Measurements from ENCODE around the gene BBS5. TPM values are rescaled to one million over a fixed set of nuclear protein-coding genes. Genes with fewer than 3 reads are reported as not detected.
"Not testable (repeated sequence)": the region's sequence is repeated elsewhere in the genome, so short reads cannot be mapped to it uniquely, and the experiment has no call there.

Gene BBS5
- total RNA-seq, 1 experiment from 2014 or later, result 0.31 TPM

DNA sequence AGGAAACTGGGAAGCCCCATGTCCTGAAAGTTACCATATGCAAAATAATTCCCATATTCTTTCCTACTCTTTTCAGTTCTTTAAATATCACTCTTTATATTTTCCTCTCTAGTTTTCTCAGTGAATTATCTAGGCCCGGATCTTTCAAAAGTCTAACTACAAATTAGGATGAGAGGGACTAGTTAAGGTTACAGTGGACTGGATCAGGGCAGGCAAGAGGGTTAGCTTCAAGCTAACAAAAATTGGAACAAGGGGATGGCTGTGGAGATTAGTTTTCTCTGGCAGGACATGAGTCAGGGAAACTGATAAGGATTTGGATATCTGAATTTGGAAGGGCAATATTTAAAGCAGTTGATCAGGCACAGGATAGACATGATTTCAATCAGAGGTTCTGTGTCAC is 30.4 kb upstream of the BBS5 start:
- H3K9me3 ChIP-seq (ENCODE audit: insufficient read depth, low read depth), result no peaks in the 10 kb centered on the region
- no peaks in the 10 kb centered on the region for H4K20me1 ChIP-seq (ENCODE audit: insufficient read depth)
- BruUV-seq (replicated peaks), result no TSS peak
- no peaks in the 10 kb centered on the region for H3K4me1 ChIP-seq (replicated peaks; ENCODE audit: insufficient read depth)
- H3K4me2 ChIP-seq, result no peak overlapping the region
- no peaks in the 10 kb centered on the region for H3F3A ChIP-seq (ENCODE audit: insufficient read depth, low read depth)
- H3K79me2 ChIP-seq (ENCODE audit: low read depth), result no peaks in the 10 kb centered on the region
- H3K27me3 ChIP-seq (ENCODE audit: insufficient read depth, low read depth), result no peaks in the 10 kb centered on the region
- no peaks in the 10 kb centered on the region for H3K36me3 ChIP-seq (ENCODE audit: low read depth)
- CTCF ChIA-PET, result no interaction called here
- TF ChIP-seq EZH2 (IDR thresholded peaks at IDR 0.05; ENCODE audit: low read depth), result no peak
- TF ChIP-seq, protein P1, sequence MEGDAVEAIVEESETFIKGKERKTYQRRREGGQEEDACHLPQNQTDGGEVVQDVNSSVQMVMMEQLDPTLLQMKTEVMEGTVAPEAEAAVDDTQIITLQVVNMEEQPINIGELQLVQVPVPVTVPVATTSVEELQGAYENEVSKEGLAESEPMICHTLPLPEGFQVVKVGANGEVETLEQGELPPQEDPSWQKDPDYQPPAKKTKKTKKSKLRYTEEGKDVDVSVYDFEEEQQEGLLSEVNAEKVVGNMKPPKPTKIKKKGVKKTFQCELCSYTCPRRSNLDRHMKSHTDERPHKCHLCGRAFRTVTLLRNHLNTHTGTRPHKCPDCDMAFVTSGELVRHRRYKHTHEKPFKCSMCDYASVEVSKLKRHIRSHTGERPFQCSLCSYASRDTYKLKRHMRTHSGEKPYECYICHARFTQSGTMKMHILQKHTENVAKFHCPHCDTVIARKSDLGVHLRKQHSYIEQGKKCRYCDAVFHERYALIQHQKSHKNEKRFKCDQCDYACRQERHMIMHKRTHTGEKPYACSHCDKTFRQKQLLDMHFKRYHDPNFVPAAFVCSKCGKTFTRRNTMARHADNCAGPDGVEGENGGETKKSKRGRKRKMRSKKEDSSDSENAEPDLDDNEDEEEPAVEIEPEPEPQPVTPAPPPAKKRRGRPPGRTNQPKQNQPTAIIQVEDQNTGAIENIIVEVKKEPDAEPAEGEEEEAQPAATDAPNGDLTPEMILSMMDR (conservative IDR thresholded peaks at IDR 0.05), result no peak
- H3K27ac ChIP-seq, result no peak overlapping the region
- no peaks in the 10 kb centered on the region for H3K9me2 ChIP-seq (ENCODE audit: insufficient read depth)
- H2AFZ ChIP-seq, result no peak overlapping the region
- intact Hi-C loops (cut with micrococcal nuclease; ENCODE audit: unreplicated experiment), result no loop called here
- POLR2A ChIA-PET (ENCODE audit: unreplicated experiment), result no interaction called here
- H3K4me3 ChIP-seq, result no peak overlapping the region
- no peak for DNase-seq

GRCh38 chr2:169452080-169452479 is 27.2 kb upstream of the BBS5 start:
- Histone ChIP-seq H3K27me3 (ENCODE audit: insufficient read depth, low read depth) (no peaks in the 10 kb centered on the region), H3K9me2 (ENCODE audit: insufficient read depth) (no peaks in the 10 kb centered on the region), H3K4me3 (no peak overlapping the region), H3K36me3 (ENCODE audit: low read depth) (no peaks in the 10 kb centered on the region), H3K4me2 (no peak overlapping the region), H3K27ac (no peak overlapping the region), H3K79me2 (ENCODE audit: low read depth) (no peaks in the 10 kb centered on the region), H2AFZ (no peak overlapping the region), H3K9me3 (ENCODE audit: insufficient read depth, low read depth) (no peaks in the 10 kb centered on the region), H3F3A (ENCODE audit: insufficient read depth, low read depth) (no peaks in the 10 kb centered on the region), H4K20me1 (ENCODE audit: insufficient read depth) (no peaks in the 10 kb centered on the region), H3K4me1 (replicated peaks; ENCODE audit: insufficient read depth) (no peaks in the 10 kb centered on the region)
- TF ChIP-seq, protein P1 (conservative IDR thresholded peaks at IDR 0.05), result peak; percentile 63
- no peak for TF ChIP-seq EZH2 (IDR thresholded peaks at IDR 0.05; ENCODE audit: low read depth)
- BruUV-seq (replicated peaks), result no TSS peak
- POLR2A ChIA-PET (ENCODE audit: unreplicated experiment), result interaction anchor here (0.7 kb wide), 1 partner anchor 1982 kb away, joined by 14 read pairs; the partner anchor contains the start of genes DCAF17 and METTL8
- no peak for DNase-seq
- intact Hi-C loops (cut with micrococcal nuclease; ENCODE audit: unreplicated experiment), result loop anchor here (5.0 kb wide), 1 partner anchor 475 kb away; no protein-coding TSS in a partner anchor
- CTCF ChIA-PET, result interaction anchor here (0.6 to 1.1 kb wide), 4 partner anchors 8 to 476 kb away, joined by 7 to 20 read pairs (median 10); no protein-coding TSS in a partner anchor

- CTCF ChIA-PET, result interaction anchor here (0.6 to 1.1 kb wide), 3 partner anchors 475 to 1364 kb away, joined by 3 to 8 read pairs (median 4); partner anchors contain the start of gene GAD1
- H3F3A ChIP-seq (ENCODE audit: insufficient read depth, low read depth); H3K4me2 ChIP-seq: not testable (repeated sequence)
These were observed 26.2 kb upstream of the BBS5 start for GRCh38 chr2:169453044-169453443.

DNA sequence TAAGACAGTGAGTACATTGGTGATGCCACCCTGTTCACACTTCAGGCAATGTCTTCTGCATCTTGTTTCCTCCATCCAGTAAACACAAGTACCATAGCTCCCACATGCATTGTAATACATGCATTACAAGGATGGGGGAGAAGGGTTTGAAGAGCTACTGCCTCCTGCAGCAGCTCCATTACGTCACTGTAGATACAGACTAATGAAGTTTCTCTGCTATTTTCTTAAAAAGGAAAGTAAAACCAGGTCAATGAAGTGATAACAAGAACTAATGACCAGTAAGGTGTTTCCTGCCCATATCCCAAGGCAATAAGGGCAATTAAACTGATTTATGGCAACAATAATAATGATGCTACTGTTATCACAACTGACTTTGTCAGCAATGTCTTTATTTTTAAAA is 18.2 kb upstream of the BBS5 start:
- no peaks in the 10 kb centered on the region for H4K20me1 ChIP-seq (ENCODE audit: insufficient read depth)
- no peak overlapping the region for H3K27ac ChIP-seq
- H3K27me3 ChIP-seq (ENCODE audit: insufficient read depth, low read depth), result no peaks in the 10 kb centered on the region
- no peak overlapping the region for H3K4me3 ChIP-seq
- no peak overlapping the region for H3K4me2 ChIP-seq
- no peaks in the 10 kb centered on the region for H3K9me2 ChIP-seq (ENCODE audit: insufficient read depth)
- H3K36me3 ChIP-seq (ENCODE audit: low read depth), result no peaks in the 10 kb centered on the region
- BruUV-seq (replicated peaks), result no TSS peak
- ChIA-PET CTCF (no interaction called here), POLR2A (ENCODE audit: unreplicated experiment) (no interaction called here)
- H3F3A ChIP-seq (ENCODE audit: insufficient read depth, low read depth), result no peaks in the 10 kb centered on the region
- intact Hi-C loops (cut with micrococcal nuclease; ENCODE audit: unreplicated experiment), result no loop called here
- no peaks in the 10 kb centered on the region for H3K4me1 ChIP-seq (replicated peaks; ENCODE audit: insufficient read depth)
- H3K9me3 ChIP-seq (ENCODE audit: insufficient read depth, low read depth), result no peaks in the 10 kb centered on the region
- DNase-seq, result no peak
- H3K79me2 ChIP-seq (ENCODE audit: low read depth), result no peaks in the 10 kb centered on the region
- TF ChIP-seq EZH2 (IDR thresholded peaks at IDR 0.05; ENCODE audit: low read depth), result no peak
- TF ChIP-seq, protein P1 (conservative IDR thresholded peaks at IDR 0.05), result no peak
- H2AFZ ChIP-seq, result no peak overlapping the region

More at GRCh38 chr2:169453044-169453443, 26.2 kb upstream of the BBS5 start:
- H3K27ac ChIP-seq; H4K20me1 ChIP-seq (ENCODE audit: insufficient read depth); H3K36me3 ChIP-seq (ENCODE audit: low read depth); H3K4me3 ChIP-seq; H2AFZ ChIP-seq; H3K27me3 ChIP-seq (ENCODE audit: insufficient read depth, low read depth); DNase-seq; H3K9me3 ChIP-seq (ENCODE audit: insufficient read depth, low read depth); POLR2A ChIA-PET (ENCODE audit: unreplicated experiment); H3K4me1 ChIP-seq (replicated peaks; ENCODE audit: insufficient read depth); BruUV-seq (replicated peaks); H3K9me2 ChIP-seq (ENCODE audit: insufficient read depth); H3K79me2 ChIP-seq (ENCODE audit: low read depth): not testable (repeated sequence)
- intact Hi-C loops (cut with micrococcal nuclease; ENCODE audit: unreplicated experiment), result loop anchor here (5.0 kb wide), 1 partner anchor 474 kb away; no protein-coding TSS in a partner anchor
